ENCODE measurements around the gene SMARCB1.
"Not testable (repeated sequence)": the region's sequence is repeated elsewhere in the genome, so short reads cannot be mapped to it uniquely, and the experiment has no call there.

Gene SMARCB1

DNA sequence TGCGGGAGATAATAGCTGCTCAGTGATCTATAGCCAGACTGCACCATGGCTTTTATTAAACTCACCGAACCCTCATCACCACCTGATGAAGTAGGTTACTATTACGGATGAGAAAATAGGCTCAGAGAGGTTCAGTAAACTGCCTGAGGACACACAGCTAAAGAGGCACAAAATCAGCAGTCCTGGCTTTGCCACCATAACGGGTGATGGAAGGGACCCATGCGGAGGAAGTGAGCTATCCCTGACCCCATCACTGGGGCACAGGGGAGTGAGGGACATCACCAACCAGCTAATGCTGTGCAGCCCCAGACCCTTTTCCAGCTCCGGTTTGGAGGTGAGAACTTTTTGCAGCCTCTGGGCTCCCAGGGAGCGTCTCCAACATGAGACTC lies 59.3 kb downstream of the SMARCB1 start:
- no peak for DNase-seq (ENCODE audit: low read depth in 3 of 3)

DNA sequence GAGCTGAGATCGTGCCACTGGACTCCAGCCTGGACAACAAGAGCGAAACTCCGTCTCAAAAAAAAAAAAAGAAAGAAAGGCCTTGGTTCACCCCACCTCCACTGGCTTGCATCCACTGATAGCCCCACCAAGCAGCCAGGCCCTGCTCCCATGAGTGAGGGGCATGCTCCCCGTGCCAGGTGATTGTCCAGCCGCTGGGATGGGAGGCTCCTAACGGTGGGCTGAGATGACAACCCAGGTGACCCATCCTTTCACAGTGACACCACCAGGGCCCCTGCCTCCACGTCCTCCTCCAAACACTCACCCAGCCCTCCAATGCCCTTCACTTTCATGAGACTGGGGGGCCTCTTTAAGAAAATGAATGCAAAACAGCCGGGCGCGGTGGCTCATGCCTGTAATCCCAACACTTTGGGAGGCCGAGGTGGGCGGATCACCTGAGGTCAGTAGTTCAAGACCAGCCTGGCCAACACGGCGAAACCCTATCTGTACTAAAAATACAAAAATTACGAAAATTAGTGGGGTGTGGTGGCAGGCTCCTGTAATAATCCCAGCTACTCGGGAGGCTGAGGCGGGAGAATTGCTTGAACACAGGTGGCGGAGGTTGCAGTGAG lies 60.6 kb downstream of the SMARCB1 start:
- no peak for DNase-seq (ENCODE audit: low read depth in 3 of 3)

DNA sequence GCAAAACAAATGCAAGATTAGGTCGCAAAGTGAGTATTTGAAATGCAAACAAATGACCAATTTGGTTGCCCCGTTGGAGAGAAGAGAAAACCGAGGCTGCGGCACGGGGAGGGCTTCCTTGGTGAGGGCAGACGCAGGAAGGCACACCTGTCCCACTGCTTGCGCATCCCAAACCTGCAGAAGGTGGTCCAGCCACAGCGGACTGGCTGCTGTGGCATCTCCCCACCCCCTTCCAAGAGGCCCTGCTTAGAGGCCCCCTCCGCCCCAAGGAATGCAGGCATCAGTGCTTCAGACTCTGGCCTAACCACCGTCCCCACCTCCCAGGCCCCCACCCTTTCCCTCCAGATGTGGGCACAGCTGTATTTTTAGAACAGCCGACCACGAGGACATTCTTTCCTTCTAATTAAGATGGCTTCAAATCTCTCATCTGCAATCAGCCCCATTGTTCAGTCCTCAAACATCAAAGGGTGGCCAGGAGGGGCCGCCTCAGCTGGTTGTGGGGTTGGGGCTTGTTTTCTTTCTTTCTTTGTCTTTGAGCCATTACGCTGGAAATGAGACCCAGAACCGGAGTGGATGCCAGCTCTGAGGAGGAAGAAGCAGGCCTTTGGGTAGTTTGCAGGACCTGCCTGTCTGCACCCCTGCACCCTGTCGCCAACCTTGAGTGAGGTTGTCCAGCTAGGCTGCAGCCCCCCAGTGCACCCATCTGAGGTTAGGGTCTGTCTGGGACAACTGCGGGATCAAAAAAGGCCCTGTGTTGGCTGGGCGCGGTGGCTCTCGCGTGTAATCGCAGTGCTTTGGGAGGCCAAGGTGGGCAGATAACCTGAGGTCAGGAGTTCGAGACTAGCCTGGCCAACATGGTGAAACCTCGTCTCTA lies 61.5 kb downstream of the SMARCB1 start:
- DNase-seq (ENCODE audit: low read depth in 3 of 3), result no peak

DNA sequence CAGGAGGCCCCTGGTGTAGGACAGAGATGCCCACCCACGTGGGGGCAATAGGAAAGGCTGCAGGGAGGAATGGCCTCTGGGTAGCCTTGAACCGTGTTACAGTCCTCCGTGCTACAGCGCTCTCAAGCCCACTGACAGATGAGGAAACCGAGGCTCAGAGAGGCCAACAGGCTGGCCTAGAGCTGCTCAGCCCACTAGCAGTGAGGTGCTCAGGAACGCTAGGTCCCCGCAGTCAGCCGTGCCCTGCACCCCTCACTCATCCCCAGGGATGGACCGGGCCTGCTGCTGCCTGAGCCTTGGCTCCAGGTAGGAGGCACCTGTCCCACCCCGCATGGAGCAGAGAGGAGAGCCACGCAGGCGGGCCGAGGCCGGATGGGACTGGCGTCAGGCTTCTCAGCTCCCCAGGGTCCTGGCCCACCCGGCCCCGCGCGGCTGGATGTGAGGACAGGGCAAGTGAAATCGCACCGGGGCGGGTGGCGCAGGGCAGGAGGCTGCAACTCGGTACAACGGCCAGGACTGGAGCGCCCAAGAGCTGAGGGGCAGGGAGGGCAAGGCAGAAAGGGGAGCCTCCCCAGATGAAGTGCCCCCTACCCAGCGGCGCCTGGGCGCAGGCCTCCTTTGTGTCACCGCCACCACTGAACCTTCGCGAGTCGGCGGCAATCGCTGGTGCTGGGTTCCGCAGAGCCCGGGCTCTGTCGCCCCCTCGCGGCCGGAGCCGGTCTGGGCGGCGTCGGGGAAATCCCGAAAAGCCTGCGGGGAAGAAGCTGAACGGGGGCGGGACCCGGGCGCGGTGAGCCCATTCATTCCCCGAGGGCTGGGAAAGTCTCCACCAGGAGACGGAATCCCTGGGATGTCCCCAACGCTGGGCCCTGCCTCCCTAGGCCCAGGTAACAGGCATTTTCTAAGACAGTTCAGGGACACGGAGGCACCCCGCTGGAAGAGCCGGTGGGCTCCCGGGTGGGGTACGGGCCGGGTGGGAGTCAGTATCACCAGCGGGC lies 62.5 kb downstream of the SMARCB1 start:
- DNase-seq (ENCODE audit: low read depth in 3 of 3), result peak; percentile 76 to 84 (median 78)

DNA sequence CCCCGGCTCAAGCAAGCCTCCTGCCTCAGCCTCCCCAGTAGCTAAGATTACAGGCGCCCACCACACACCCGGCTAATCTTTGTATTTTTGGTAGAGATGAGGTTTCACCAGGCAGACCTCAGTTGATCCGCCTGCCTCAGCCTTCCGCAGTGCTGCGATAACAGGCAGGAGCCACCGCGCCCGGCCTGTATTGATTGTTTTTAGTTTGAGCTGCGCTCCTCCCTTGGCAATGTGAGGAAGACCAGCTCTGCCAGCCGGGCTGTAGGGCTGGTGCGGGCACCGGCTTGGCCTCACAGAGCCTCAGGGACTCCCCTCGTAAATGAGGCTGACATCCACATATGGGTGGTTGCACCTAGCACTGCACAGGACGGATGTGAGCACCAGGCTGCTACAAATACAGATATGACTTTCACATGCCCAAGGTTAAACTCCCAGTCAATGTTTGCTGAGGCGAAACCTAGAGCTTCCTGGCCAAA lies 63.4 kb downstream of the SMARCB1 start:
- no peak for DNase-seq (ENCODE audit: low read depth in 3 of 3)

DNA sequence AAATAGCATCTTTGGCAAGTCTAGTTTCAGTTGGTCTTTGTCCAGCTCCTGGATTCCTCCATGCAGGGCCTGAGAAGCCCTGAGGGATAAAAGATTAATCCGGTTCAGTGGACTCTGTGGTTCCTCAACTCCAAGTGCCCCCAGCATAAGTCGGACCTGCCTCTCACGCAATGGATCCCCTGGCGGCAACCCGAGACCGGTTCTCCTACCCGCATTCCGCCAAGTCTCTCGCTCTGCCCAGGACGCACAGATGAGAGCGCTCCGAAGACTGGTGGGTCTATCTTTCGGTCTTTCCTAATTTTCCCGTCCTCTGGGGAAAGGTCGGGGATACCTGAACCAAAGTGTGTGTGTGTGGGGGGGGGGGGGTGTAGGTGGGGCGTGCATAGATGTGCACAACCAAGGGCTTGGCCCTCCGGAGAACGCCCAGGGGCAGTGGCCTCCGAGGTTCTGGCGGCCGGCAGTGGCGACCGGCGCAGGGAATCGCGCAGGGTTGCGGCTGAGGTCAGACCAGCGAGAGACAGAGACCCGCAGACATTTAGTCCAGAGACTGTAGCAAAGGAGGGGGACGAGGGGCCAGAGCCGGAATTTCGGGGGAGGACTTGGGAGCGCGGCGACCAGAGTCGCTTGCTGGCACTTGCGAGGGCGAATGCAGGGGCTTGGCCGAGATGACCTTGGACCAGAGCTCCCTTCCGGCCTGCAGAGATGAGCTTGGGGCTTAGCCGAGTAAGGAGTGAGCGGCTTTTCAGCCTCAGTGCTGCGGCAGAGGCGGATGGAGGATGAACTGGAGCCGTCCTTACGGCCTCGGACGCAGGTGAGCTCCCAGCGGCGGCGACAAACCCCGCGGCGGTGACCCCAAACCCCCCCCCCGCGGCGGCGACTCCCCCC lies 70.2 kb downstream of the SMARCB1 start:
- no peak for DNase-seq (ENCODE audit: low read depth in 3 of 3)

DNA sequence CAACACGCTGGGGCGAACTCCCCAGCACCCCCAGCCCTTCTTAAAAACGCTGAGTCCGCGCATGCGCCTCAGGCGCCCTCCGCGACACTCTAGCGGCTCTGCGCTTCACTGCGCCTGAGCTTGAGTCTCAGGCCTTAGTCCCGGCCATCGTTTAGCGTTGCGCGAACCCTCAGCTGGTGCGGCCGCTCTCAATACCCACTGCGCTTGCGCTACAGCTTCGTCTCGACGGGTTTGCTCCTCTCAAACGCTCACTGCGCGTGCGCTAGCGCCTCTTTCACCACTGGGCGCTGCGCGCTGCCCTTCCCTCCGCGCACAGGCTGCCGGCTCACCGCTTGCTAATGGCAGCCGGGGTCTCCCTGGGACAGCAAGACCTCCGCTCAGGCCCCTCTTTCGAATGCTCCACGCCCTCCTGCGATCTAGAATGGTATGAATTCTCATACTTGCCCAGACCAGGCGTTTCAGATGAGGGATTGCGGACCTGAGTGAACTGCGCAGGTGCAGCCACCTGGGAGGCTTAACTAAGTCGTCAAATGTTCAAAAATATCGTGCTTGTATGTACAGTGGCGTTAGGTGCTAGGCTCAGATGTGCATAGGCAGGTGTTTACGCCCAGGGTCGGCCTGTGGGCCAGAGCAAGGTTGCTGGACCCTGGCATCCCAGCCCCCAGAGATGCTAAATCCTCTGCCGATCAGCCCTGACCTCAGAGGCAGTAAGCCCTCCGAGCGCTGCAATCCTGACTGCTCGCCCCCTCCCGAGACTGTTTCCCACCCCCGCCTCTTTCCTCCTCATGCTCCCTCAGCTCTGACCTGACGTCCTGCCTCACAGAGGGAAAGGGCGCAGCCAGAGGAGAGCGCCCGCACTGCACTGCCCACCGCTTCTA lies 71.1 kb downstream of the SMARCB1 start, which contains the start of gene SLC2A11:
SLC2A11 (plus strand) TSS at position 270 of the 878 bp plus-strand sequence; CDS start at position 395, 125 bp downstream.
- DNase-seq (ENCODE audit: low read depth in 3 of 3), result peak; percentile 90 to 91 (median 90)

DNA sequence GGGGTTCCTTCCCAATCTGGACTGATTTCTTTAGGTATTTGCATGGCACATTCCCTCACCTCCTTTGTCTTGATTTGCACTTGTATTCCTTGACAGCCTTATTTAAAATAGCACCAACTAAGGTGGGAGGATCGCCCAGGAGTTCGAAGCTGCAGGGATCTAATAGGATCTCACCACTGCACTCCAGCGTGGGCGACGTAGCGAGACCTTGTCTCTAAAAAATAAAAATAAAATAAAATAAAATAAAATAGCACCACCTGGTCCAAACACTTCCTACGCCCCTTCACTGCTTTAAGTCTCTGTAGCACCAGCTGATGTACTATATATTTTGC lies 71.7 kb downstream of the SMARCB1 start:
- no peak for DNase-seq (ENCODE audit: low read depth in 3 of 3)

DNA sequence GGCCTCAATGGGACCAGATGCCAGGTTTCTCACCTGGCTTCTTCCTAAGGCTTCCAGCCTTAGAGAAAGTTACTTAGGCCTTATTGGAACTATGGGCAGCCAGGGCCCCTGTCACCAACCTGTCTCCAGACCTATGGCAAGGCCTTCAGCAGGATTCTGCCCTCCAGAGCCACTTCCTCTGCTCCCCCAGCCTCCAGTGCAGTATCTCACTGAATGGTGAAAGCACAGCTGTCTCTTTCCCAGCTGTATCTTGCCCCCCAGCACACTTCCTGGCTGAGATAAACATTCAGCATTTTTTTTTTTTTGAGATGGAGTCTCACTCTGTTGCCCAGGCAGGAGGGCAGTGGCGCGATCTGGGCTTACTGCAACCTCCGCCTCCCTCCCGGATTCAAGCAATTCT lies 72.4 kb downstream of the SMARCB1 start:
- no peak for DNase-seq (ENCODE audit: low read depth in 3 of 3)

DNA sequence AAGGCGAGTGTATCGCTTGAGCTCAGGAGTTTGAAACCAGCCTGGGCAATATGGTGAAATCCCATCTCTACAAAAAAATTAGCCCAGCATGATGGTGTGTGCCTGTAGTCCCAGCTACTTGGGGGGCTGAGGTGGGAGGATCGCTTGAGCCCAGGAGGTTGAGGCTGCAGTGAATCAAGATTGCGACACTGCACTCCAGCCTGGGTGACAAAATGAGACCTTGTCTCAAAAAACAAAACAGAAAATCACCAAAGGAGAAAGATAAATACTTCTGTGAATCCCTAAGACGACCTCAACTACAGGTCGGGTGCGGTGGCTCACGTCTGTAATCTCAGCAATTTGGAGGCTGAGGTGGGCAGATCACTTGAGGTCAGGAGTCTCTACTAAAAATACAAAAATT lies 73.4 kb downstream of the SMARCB1 start:
- DNase-seq (ENCODE audit: low read depth in 3 of 3), result not testable (repeated sequence)

DNA sequence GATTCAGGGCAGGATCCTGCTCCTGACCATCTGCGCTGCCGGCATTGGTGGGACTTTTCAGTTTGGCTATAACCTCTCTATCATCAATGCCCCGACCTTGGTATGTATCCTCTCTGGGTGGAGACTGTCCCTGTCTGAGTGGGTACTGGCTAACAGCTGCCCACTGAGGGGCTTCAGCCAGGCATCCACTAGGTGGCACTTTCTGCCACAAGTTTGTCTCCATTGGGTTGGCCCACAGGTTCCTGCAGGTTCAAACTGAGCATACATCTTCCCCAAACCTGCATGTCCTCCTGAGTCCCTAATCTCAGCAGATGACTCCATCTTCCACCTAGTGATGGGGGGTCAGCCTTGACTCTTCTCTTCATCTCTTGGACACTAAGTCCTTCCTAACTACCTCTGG lies 75.3 kb downstream of the SMARCB1 start:
- DNase-seq (ENCODE audit: low read depth in 3 of 3), result no peak

DNA sequence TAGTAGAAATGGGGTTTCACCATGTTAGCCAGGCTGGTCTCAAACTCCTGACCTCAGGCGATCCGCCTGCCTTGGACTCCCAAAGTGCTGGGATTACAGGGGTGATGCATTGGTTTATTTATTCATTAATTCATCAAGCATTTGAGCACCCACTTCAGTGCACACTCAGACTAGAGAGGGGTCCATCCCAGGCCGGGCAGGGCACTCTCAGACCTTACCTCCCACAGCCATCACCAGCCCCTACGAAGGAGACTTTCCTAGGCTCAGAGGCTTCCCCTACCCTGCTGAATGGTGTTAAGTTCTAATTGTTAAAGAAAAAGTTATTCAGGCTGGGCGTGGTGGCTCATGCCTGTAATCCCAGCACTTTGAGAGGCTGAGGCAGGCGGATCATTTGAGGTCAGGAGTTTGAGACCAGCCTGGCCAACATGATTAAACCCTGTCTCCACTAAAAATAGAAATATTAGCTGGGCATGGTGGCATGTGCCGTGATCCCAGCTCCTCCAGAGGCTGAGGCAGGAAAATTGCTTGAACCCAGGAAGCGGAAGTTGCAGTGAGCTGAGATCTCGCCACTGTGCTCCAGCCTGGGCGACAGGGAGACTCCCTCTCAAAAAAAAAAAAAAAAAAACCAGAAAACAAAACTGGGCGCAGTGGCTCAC lies 77.9 kb downstream of the SMARCB1 start:
- DNase-seq (ENCODE audit: low read depth in 3 of 3), result not testable (repeated sequence)

DNA sequence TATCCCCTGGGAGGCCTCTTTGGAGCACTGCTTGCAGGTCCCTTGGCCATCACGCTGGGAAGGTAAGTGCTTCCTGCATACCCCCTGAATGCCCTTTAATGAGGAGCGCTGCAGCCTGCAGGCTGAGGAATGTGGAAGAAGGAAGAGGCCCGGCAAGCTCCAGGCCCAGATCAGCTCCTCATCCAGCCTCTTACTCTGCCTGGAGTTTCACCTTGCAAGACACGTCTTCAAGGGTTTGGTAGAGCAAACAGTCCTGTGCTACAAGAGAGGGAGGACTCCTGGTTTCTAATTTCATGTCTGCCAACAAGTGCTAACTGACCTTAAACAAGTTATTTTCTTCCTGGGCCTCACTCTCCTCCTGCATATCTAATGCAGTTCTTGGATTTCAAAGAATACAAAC lies 81.8 kb downstream of the SMARCB1 start:
- no peak for DNase-seq (ENCODE audit: low read depth in 3 of 3)

DNA sequence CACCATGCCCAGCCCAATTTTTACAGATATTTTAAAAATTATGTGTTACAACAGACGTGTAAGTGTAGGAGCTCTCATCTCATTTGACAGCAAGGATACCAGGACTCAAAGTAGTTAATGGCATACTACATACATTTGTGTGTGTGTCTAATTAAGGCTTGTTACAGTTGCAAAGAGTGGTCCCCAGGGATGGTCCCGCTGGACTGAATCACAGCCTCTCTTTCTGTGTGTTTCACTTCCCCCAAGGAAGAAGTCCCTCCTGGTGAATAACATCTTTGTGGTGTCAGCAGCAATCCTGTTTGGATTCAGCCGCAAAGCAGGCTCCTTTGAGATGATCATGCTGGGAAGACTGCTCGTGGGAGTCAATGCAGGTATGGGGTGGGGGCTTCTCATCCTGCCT lies 88.1 kb downstream of the SMARCB1 start:
- DNase-seq (ENCODE audit: low read depth in 3 of 3), result no peak

DNA sequence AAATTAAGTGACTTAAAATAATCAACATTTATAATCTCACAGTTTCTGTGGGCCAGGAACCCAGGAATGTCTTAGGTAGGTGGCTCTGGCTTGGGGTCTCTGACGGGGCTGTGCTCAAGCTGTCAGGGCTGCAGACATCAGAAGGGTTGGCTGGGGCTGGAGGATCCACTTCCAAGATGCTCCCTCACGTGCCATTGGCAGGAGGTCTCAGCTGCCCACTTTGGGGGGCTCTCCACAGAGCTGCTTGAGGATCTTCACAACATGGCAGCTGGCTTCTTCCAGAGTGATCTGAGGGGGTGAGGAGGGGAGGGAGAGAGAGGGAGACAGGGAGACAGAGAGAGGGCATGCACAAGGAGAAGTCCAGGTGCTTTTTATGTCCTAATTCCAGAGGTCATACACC lies 89.0 kb downstream of the SMARCB1 start:
- DNase-seq (ENCODE audit: low read depth in 3 of 3), result no peak

DNA sequence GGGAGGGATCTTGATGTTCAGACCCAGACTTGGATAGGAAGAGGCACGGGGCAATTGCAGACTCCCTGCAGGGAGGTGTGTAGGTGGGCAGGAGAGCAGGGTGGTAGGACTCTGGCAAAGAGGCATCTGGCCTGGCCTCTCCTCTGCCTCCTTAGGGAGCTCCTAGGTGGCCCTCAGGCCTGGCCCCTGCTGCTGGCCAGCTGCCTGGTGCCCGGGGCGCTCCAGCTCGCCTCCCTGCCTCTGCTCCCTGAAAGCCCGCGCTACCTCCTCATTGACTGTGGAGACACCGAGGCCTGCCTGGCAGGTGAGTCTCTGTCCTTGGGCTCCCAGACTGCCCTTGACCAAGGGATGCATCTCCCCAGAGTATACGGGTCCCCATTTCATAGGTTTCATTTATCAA lies 90.8 kb downstream of the SMARCB1 start:
- DNase-seq (ENCODE audit: low read depth in 3 of 3), result no peak

DNA sequence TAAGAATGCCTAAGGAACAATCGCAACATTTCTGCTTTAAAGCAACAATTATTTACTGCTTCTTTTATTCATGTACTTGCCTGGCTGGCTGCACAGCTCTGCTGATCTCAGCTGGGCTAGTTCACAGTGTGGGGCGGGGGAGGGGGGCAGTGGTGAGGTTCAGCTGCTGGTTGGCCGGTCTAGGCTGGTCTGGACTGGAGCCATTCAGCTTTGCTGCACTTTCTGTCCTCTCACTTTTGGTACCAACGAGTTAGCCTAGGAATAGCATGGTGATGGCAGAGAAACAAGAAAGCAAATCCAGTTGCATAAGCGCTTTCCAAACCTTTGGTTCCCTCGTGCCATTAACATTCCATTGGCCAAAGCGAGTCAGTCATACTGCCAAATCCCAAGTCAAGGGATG lies 91.5 kb downstream of the SMARCB1 start:
- no peak for DNase-seq (ENCODE audit: low read depth in 3 of 3)

DNA sequence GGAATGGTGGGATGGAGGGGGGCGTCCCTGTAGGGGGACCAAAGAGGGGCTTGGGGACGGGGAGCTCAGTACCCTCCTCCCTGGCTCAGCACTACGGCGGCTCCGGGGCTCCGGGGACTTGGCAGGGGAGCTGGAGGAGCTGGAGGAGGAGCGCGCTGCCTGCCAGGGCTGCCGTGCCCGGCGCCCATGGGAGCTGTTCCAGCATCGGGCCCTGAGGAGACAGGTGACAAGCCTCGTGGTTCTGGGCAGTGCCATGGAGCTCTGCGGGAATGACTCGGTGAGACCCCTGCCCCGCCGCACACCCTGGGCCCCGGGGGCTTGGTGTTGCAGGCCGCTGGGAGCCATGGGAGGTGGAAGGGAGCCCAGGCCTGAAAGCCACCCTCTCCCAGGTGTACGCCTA lies 95.6 kb downstream of the SMARCB1 start:
- DNase-seq (ENCODE audit: low read depth in 3 of 3), result no peak

DNA sequence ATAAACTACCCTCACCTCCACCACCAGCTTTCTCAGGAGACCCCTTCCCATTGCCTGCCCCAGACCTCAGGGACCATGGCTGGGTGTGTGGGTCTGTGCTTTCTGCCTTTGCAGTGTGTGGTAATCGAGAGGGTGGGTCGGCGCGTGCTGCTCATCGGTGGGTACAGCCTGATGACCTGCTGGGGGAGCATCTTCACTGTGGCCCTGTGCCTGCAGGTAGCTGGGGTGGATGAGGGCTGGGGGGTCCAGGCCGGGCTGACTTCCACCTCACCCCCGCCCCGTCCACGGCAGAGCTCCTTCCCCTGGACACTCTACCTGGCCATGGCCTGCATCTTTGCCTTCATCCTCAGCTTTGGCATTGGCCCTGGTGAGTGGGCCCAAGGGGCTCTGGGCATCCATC lies 96.9 kb downstream of the SMARCB1 start:
- DNase-seq (ENCODE audit: low read depth in 3 of 3), result no peak

DNA sequence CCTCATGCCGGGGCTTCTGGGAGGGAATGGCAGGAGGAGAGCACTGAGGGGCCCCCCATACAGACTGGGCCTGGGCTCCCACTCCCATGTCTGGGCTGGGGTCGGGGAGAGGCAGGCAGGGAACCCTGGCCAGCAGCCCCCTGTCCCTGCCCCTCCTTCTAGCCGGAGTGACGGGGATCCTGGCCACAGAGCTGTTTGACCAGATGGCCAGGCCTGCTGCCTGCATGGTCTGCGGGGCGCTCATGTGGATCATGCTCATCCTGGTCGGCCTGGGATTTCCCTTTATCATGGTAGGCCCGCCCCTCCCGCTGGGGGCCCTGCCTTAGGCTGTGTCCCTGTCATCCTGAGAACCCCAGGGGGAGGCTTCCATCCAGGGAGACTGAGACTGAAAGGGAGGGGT lies 97.4 kb downstream of the SMARCB1 start:
- DNase-seq (ENCODE audit: low read depth in 3 of 3), result no peak

Data from stimulated activated CD4-positive, alpha-beta T cell treated with anti-CD3 and anti-CD28 coated beads, TNF-alpha, amount 100 ng/mL, for 48 hours (primary cell).